H1 (cell line): Measurements from ENCODE around the gene TIA1.

Experiments used
- CTCF ChIP-seq, 3 experiments: IDR thresholded peaks; 1 replicate in 2 of 3; 2 replicates in 1 of 3; pipeline versions ENCODE4 v1.5.1 to v1.6.1; 2011; ENCODE audit warnings: low read length in 3 of 3, mild to moderate bottlenecking in 3 of 3, inconsistent platforms in 2 of 3, low read depth in 1 of 3, moderate library complexity in 1 of 3; ENCODE audit not compliant: insufficient read depth in 1 of 3; ENCODE audit errors: control extremely low read depth in 1 of 3
- GABPA ChIP-seq: IDR thresholded peaks from 2 replicates; pipeline ENCODE4 v1.6.1; 2011; ENCODE audit warnings: mild to moderate bottlenecking, low read length, moderate library complexity, borderline replicate concordance; ENCODE audit not compliant: insufficient read depth
- POLR2AphosphoS5 ChIP-seq: IDR thresholded peaks from 2 replicates; pipeline ENCODE4 v1.6.1; 2011; ENCODE audit warnings: low read depth, low read length
- YY1 ChIP-seq: IDR thresholded peaks from 2 replicates; pipeline ENCODE4 v1.6.1; 2011; ENCODE audit warnings: low read depth, mild to moderate bottlenecking, low read length

DNA sequence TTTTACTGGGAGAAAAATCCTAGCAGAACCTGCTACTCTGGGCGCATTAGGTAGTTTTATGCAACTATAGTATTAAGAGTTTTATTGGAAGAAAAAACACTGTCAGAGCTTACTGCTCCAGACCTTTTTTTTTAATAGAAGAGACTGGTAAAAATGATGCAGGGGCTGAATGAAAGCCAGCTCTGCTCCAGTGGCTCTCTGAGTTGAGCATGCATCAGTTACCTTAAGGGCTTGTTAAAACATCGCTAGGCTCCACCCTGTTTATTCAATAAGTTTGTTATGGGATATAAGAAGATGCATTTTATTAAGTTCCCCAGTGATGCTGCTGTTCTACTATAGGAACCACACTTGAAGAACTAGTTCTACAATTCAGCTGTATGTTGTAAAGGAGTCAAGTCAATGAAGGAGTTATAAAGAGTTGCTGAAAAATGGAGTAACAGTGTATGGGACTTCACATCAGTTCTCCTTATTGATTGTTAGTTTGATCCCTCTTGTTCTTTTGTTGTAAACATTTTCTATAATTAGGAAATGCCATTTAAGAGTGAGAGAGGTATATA lies 31.9 kb upstream of the TIA1 start:
- TF ChIP-seq YY1: no peak
- no peak for TF ChIP-seq CTCF (IDR thresholded peaks at IDR 0.05; ENCODE audit: control extremely low read depth in 1 of 3, insufficient read depth in 1 of 3, low read depth in 1 of 3, low read length in 3 of 3)
- TF ChIP-seq GABPA: no peak
- TF ChIP-seq POLR2AphosphoS5: no peak
